K562 (cell line): ENCODE measurements around the gene ADGRA1. TPM values are rescaled to one million over a fixed set of nuclear protein-coding genes. Genes with fewer than 3 reads are reported as not detected.

ENCODE experiments used
- GATA2 ChIP-seq: sonication (generic); formaldehyde crosslinking; IDR thresholded peaks from 2 replicates; pipeline ENCODE4 v1.4.0; 2020; ENCODE audit warnings: mild to moderate bottlenecking, missing genetic modification reagents
- HDAC1 ChIP-seq, 2 experiments: fragments of 450-650 bp; IDR thresholded peaks; 2 replicates each; pipeline ENCODE4 v1.6.1; 2016 to 2017; ENCODE audit warnings: inconsistent platforms in 1 of 2, mild to moderate bottlenecking in 1 of 2, moderate library complexity in 1 of 2
- HDAC3 ChIP-seq: fragments of 450-650 bp; IDR thresholded peaks from 2 replicates; pipeline ENCODE4 v1.6.1; 2018; ENCODE audit warnings: borderline replicate concordance, mild to moderate bottlenecking, moderate library complexity; ENCODE audit not compliant: partially characterized antibody
- MBD2 ChIP-seq: sonication (generic); IDR thresholded peaks from 2 replicates; pipeline ENCODE4 v1.6.1; 2016; ENCODE audit warnings: low read depth, borderline replicate concordance
- MYNN ChIP-seq, 2 experiments: sonication (generic); formaldehyde crosslinking in 1 of 2; IDR thresholded peaks; 2 replicates each; pipeline versions ENCODE4 v1.5.0 to v1.6.1; 2016 to 2020; ENCODE audit warnings: antibody characterized with exemption in 1 of 2, missing genetic modification reagents in 1 of 2
- NR2C1 ChIP-seq, 2 experiments: fragments of 450-650 bp; IDR thresholded peaks; 2 replicates each; pipeline ENCODE4 v1.6.1; 2017; ENCODE audit warnings: mild to moderate bottlenecking in 2 of 2, antibody characterized with exemption in 1 of 2, inconsistent platforms in 1 of 2, missing compliant biosample characterization in 1 of 2, missing genetic modification characterization in 1 of 2
- POLR2AphosphoS5 ChIP-seq: IDR thresholded peaks from 2 replicates; pipeline ENCODE4 v1.6.1; 2011; ENCODE audit warnings: mild to moderate bottlenecking, low read depth, low read length, moderate library complexity; ENCODE audit not compliant: control insufficient read depth, insufficient read depth
- POLR2G ChIP-seq: fragments of 200-400 bp; formaldehyde crosslinking; IDR thresholded peaks from 2 replicates; pipeline ENCODE4 v1.6.1; 2017; ENCODE audit warnings: low read depth, mild to moderate bottlenecking, antibody characterized with exemption, low read length, moderate library complexity
- SOX6 ChIP-seq: fragments of 450-650 bp; IDR thresholded peaks from 2 replicates; pipeline ENCODE4 v1.6.1; 2014; ENCODE audit warnings: mild to moderate bottlenecking
- TEAD4 ChIP-seq, 2 experiments: sonication (generic) in 1 of 2; formaldehyde crosslinking in 1 of 2; IDR thresholded peaks; 2 replicates each; pipeline versions ENCODE4 v1.6.1 to v1.8.0; 2012 to 2022; ENCODE audit warnings: borderline replicate concordance in 1 of 2, inconsistent platforms in 1 of 2, low read length in 1 of 2, mild to moderate bottlenecking in 1 of 2, missing genetic modification reagents in 1 of 2
- ZBTB7A ChIP-seq: IDR thresholded peaks from 2 replicates; pipeline ENCODE4 v1.6.1; 2011; ENCODE audit warnings: low read depth, mild to moderate bottlenecking, low read length, moderate library complexity, borderline replicate concordance; ENCODE audit not compliant: control insufficient read depth
- ZKSCAN8 ChIP-seq: fragments of 200-800 bp; sonication (Bioruptor generic); IDR thresholded peaks from 2 replicates; pipeline ENCODE4 v1.6.1; 2016; ENCODE audit warnings: missing genetic modification characterization, missing compliant biosample characterization
- ZNF175 ChIP-seq: fragments of 200-800 bp; sonication (Bioruptor generic); IDR thresholded peaks from 2 replicates; pipeline ENCODE4 v1.6.1; 2016; ENCODE audit warnings: low read depth, mild to moderate bottlenecking, missing genetic modification characterization, missing compliant biosample characterization
- ZSCAN29 ChIP-seq: fragments of 450-650 bp; IDR thresholded peaks from 2 replicates; pipeline ENCODE4 v1.6.1; 2017
- polyA plus RNA-seq, 8 experiments: library from polyadenylated mRNA; depleted of rRNA in 4 of 8; stranded (reverse) in 5 of 8; unstranded in 3 of 8; fragments of >200 nt; fragmentation: Nextera tagmentation in 2 of 8; fragmentation: Illumina TruSeq in 1 of 8; extraction: Ambion mirVana in 2 of 8; extraction: Trizol in 1 of 8; gene quantifications; 2 replicates each; pipeline versions ENCODE4 v1.2.1 to v1.2.3, GENCODE V29; 2011 to 2014; ENCODE audit warnings: inconsistent platforms in 1 of 8, missing spikeins in 1 of 8
- total RNA-seq, 7 experiments: library from RNA; depleted of rRNA in 6 of 7; stranded (reverse); fragments of >200 nt in 6 of 7; fragmentation: Illumina TruSeq in 2 of 7; extraction: Trizol in 2 of 7; gene quantifications; 2 replicates each; pipeline versions ENCODE4 v1.2.1 to v1.2.3, GENCODE V29; 2011 to 2021; ENCODE audit warnings: low replicate concordance in 1 of 7
- TF ChIP-seq, protein P1 (sequence below), 2 experiments: fragments of 150-350 bp in 1 of 2; IDR thresholded peaks; 2 replicates each; pipeline ENCODE4 v1.6.1; 2012 to 2016; ENCODE audit warnings: low read depth in 2 of 2, low read length in 2 of 2, mild to moderate bottlenecking in 1 of 2, moderate library complexity in 1 of 2
- TF ChIP-seq, protein P2 (sequence below): sonication (generic); IDR thresholded peaks from 2 replicates; pipeline ENCODE4 v1.6.1; 2016
- TF ChIP-seq, protein P3 (sequence below): IDR thresholded peaks from 2 replicates; pipeline ENCODE4 v1.6.1; 2014; ENCODE audit warnings: antibody characterized with exemption
- TF ChIP-seq, protein P4 (sequence below): conservative IDR thresholded peaks from 2 replicates; pipeline ENCODE4 v1.6.1; 2011; ENCODE audit warnings: low read depth, mild to moderate bottlenecking, low read length; ENCODE audit not compliant: control insufficient read depth

The ADGRA1 gene
- total and polyA plus RNA-seq, 9 of the 15 experiments (the other 6 are each of a cell fraction or from before 2014, with no cell fraction given) = not detected

DNA sequence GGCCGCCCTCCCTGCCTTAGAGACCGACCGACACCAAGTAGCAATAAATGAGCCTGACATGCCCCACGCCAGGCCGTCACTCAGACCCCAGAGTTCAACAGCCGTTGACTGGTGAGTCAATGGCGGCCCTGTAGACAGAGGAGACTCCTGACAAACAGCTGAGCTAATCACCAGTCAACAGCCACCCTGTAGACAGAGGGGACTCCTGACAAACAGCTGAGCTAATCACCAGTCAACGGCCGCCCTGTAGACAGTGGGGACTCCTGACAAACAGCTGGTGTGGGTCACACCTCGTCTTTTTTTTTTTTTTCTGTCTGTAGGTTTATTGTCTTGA, 55.4 kb downstream of the ADGRA1 start (continued):
- TF ChIP-seq GATA2 (CRISPR knock-in tag) = peak; percentile 91
- TF ChIP-seq HDAC1 (IDR thresholded peaks at IDR 0.05) = peak; percentile 62 to 89; a peak in 3 of 4 replicates
- TF ChIP-seq HDAC3 = peak; percentile 80
- no peak for TF ChIP-seq NR2C1 (IDR thresholded peaks at IDR 0.05)
- peak; percentile 40; the same call in 1 of the 2 replicates for TF ChIP-seq NR2C1 (tag; IDR thresholded peaks at IDR 0.05)
- peak; percentile 32; the same call in 1 of the 2 replicates for TF ChIP-seq ZBTB7A
- peak; percentile 78 for TF ChIP-seq MBD2
- TF ChIP-seq, protein P1, sequence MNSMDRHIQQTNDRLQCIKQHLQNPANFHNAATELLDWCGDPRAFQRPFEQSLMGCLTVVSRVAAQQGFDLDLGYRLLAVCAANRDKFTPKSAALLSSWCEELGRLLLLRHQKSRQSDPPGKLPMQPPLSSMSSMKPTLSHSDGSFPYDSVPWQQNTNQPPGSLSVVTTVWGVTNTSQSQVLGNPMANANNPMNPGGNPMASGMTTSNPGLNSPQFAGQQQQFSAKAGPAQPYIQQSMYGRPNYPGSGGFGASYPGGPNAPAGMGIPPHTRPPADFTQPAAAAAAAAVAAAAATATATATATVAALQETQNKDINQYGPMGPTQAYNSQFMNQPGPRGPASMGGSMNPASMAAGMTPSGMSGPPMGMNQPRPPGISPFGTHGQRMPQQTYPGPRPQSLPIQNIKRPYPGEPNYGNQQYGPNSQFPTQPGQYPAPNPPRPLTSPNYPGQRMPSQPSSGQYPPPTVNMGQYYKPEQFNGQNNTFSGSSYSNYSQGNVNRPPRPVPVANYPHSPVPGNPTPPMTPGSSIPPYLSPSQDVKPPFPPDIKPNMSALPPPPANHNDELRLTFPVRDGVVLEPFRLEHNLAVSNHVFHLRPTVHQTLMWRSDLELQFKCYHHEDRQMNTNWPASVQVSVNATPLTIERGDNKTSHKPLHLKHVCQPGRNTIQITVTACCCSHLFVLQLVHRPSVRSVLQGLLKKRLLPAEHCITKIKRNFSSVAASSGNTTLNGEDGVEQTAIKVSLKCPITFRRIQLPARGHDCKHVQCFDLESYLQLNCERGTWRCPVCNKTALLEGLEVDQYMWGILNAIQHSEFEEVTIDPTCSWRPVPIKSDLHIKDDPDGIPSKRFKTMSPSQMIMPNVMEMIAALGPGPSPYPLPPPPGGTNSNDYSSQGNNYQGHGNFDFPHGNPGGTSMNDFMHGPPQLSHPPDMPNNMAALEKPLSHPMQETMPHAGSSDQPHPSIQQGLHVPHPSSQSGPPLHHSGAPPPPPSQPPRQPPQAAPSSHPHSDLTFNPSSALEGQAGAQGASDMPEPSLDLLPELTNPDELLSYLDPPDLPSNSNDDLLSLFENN (IDR thresholded peaks at IDR 0.05; ENCODE audit: low read depth in 2 of 2, low read length in 2 of 2) = peak in 1 of 2 experiments; percentile 85; a peak in 1 of 4 replicates
- TF ChIP-seq MYNN (IDR thresholded peaks at IDR 0.05) = peak; percentile 97
- no peak for TF ChIP-seq MYNN (CRISPR knock-in tag; IDR thresholded peaks at IDR 0.05)
- TF ChIP-seq, protein P2, sequence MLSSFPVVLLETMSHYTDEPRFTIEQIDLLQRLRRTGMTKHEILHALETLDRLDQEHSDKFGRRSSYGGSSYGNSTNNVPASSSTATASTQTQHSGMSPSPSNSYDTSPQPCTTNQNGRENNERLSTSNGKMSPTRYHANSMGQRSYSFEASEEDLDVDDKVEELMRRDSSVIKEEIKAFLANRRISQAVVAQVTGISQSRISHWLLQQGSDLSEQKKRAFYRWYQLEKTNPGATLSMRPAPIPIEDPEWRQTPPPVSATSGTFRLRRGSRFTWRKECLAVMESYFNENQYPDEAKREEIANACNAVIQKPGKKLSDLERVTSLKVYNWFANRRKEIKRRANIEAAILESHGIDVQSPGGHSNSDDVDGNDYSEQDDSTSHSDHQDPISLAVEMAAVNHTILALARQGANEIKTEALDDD = peak; percentile 64
- TF ChIP-seq ZNF175 = peak; percentile 62; the same call in 1 of the 2 replicates
- TF ChIP-seq, protein P3, sequence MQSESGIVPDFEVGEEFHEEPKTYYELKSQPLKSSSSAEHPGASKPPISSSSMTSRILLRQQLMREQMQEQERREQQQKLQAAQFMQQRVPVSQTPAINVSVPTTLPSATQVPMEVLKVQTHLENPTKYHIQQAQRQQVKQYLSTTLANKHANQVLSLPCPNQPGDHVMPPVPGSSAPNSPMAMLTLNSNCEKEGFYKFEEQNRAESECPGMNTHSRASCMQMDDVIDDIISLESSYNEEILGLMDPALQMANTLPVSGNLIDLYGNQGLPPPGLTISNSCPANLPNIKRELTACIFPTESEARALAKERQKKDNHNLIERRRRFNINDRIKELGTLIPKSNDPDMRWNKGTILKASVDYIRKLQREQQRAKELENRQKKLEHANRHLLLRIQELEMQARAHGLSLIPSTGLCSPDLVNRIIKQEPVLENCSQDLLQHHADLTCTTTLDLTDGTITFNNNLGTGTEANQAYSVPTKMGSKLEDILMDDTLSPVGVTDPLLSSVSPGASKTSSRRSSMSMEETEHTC = no peak
- TF ChIP-seq POLR2G = no peak
- TF ChIP-seq, protein P4, sequence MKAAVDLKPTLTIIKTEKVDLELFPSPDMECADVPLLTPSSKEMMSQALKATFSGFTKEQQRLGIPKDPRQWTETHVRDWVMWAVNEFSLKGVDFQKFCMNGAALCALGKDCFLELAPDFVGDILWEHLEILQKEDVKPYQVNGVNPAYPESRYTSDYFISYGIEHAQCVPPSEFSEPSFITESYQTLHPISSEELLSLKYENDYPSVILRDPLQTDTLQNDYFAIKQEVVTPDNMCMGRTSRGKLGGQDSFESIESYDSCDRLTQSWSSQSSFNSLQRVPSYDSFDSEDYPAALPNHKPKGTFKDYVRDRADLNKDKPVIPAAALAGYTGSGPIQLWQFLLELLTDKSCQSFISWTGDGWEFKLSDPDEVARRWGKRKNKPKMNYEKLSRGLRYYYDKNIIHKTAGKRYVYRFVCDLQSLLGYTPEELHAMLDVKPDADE = peak; percentile 80
- peak; percentile 51; the same call in 1 of the 2 replicates for TF ChIP-seq ZSCAN29
- peak; percentile 82 for TF ChIP-seq SOX6
- TF ChIP-seq TEAD4 (IDR thresholded peaks at IDR 0.05; ENCODE audit: low read length) = peak; percentile 90
- TF ChIP-seq TEAD4 (CRISPR knock-in tag; IDR thresholded peaks at IDR 0.05; ENCODE audit: borderline replicate concordance) = no peak
- TF ChIP-seq POLR2AphosphoS5 = peak; percentile 89
- peak; percentile 69; the same call in 1 of the 2 replicates for TF ChIP-seq ZKSCAN8 (CRISPR knock-in tag)
